ENCODE data around the gene SMAD2. TPM values are rescaled to one million over a fixed set of nuclear protein-coding genes. Genes with fewer than 3 reads are reported as not detected.

Gene SMAD2
- total and polyA plus RNA-seq, 2 of the 8 experiments (the other 6 are each of a cell fraction or from before 2014, with no cell fraction given), result 28.4 to 124 TPM

DNA sequence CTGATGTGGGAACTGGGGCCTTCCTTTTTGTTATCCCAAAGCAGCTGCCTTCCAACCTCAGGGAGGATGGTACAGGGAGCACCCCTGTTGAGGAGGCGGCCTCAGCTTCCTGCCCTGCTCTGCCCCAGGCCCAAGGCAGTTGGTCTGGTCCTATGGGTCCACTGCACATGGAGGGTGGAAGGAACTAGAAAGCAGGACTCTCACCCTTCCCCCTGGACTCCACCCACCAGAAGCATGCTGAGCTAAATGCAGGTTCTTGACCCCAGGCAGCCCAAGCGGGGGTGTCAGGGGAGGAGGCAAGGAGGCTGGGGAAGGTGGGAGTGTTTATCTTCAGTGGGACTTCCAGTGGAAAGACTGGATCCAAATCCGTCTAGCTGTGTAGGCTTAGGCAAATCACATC is 158.5 kb downstream of the SMAD2 start (continued):
- TF ChIP-seq FOSL1 (IDR thresholded peaks at IDR 0.05; ENCODE audit: insufficient read depth, low read depth, low read length) (no peak), BCL11A (IDR thresholded peaks at IDR 0.05; ENCODE audit: low read depth in 2 of 2, low read length in 2 of 2) (no peak), POLR2AphosphoS5 (IDR thresholded peaks at IDR 0.05; ENCODE audit: low read depth, low read length) (no peak)
